Measurements from ENCODE around the gene ANKRD17. TPM values are rescaled to one million over a fixed set of nuclear protein-coding genes. Genes with fewer than 3 reads are reported as not detected.

Gene ANKRD17
- total and polyA plus RNA-seq, 9 of the 15 experiments (the other 6 are each of a cell fraction or from before 2014, with no cell fraction given): 25.5 to 86.9 (median 52.2) TPM

- TF ChIP-seq CTBP1 (IDR thresholded peaks at IDR 0.05; ENCODE audit: borderline replicate concordance): no peak
- no peak for TF ChIP-seq SREBF2 (CRISPR knock-in tag; IDR thresholded peaks at IDR 0.05)
- TF ChIP-seq ZNF431 (CRISPR knock-in tag; IDR thresholded peaks at IDR 0.05): no peak; the same call in 1 of the 2 replicates
- no peak for TF ChIP-seq MLLT1 (IDR thresholded peaks at IDR 0.05)
- TF ChIP-seq CGGBP1 (CRISPR knock-in tag; IDR thresholded peaks at IDR 0.05): no peak
- no peak for TF ChIP-seq TFAP4 (CRISPR knock-in tag; IDR thresholded peaks at IDR 0.05; ENCODE audit: borderline replicate concordance)
- TF ChIP-seq POLR2H (tag; IDR thresholded peaks at IDR 0.05; ENCODE audit: low read depth): peak; percentile 77
- 0 out of 2 replicates have a peak, but pooled peaks have one; percentile 60 for TF ChIP-seq CUX1 (CRISPR knock-in tag; IDR thresholded peaks at IDR 0.05)
- no peak for TF ChIP-seq SNIP1 (IDR thresholded peaks at IDR 0.05; ENCODE audit: low read depth)
- TF ChIP-seq NFE2 (IDR thresholded peaks at IDR 0.05; ENCODE audit: low read depth): no peak
- TF ChIP-seq E2F4 (CRISPR knock-in tag; IDR thresholded peaks at IDR 0.05; ENCODE audit: low read depth): no peak
- 0 out of 2 replicates have a peak, but pooled peaks have one; percentile 30 for TF ChIP-seq GATAD2B (IDR thresholded peaks at IDR 0.05; ENCODE audit: borderline replicate concordance)
- no peak; the same call in 1 of the 2 replicates for TF ChIP-seq ZNF766 (CRISPR knock-in tag; conservative IDR thresholded peaks at IDR 0.05)
- no peak for TF ChIP-seq NCOA1 (IDR thresholded peaks at IDR 0.05; ENCODE audit: low read depth)
- TF ChIP-seq EZH2 (IDR thresholded peaks at IDR 0.05; ENCODE audit: borderline replicate concordance, low read depth, low read length): no peak
- no peak for TF ChIP-seq STAT5B (CRISPR knock-in tag; IDR thresholded peaks at IDR 0.05)
- no peak for TF ChIP-seq RAD51 (IDR thresholded peaks at IDR 0.05; ENCODE audit: borderline replicate concordance, low read depth)
- TF ChIP-seq L3MBTL2 (IDR thresholded peaks at IDR 0.05): peak; percentile 89
- TF ChIP-seq ADNP (tag; IDR thresholded peaks at IDR 0.05): no peak
- no peak for TF ChIP-seq ZFP30 (CRISPR knock-in tag; IDR thresholded peaks at IDR 0.05; ENCODE audit: borderline replicate concordance)
Observed at GRCh38 chr4:73070074-73070390, 188.6 kb downstream of the ANKRD17 start (continued).
